ENCODE measurements around the gene SULT2B1.

The SULT2B1 gene

GRCh38 chr19:48634424-48635262 is 82.7 kb downstream of the SULT2B1 start:
- peak; percentile 86 for DNase-seq (ENCODE audit: low read depth)

GRCh38 chr19:48635263-48635965 is 83.4 kb downstream of the SULT2B1 start:
- DNase-seq (ENCODE audit: low read depth): no peak

GRCh38 chr19:48635966-48636858 is 84.2 kb downstream of the SULT2B1 start:
- DNase-seq (ENCODE audit: low read depth): no peak

- DNase-seq (ENCODE audit: low read depth): no peak
These were observed 85.0 kb downstream of the SULT2B1 start, which contains the start of gene DBP for GRCh38 chr19:48636859-48637448. Gene DBP, minus strand, starts transcription at chr19:48637379. Its CDS starts 385 bp downstream, at chr19:48636994.

- DNase-seq (ENCODE audit: low read depth): peak; percentile 98
These were observed 85.5 kb downstream of the SULT2B1 start for GRCh38 chr19:48637449-48637947.

GRCh38 chr19:48637948-48638830 is 86.2 kb downstream of the SULT2B1 start:
- peak; percentile 80 for DNase-seq (ENCODE audit: low read depth)

GRCh38 chr19:48638831-48639381 is 86.9 kb downstream of the SULT2B1 start:
- no peak for DNase-seq (ENCODE audit: low read depth)

- no peak for DNase-seq (ENCODE audit: low read depth)
These were observed 87.8 kb downstream of the SULT2B1 start for GRCh38 chr19:48639483-48640375.

GRCh38 chr19:48641850-48642249 is 89.9 kb downstream of the SULT2B1 start:
- DNase-seq (ENCODE audit: low read depth): no peak

GRCh38 chr19:48642862-48643261 is 90.9 kb downstream of the SULT2B1 start:
- no peak for DNase-seq (ENCODE audit: low read depth)

- no peak for DNase-seq (ENCODE audit: low read depth)
These were observed 92.4 kb downstream of the SULT2B1 start for GRCh38 chr19:48644355-48644754.

- DNase-seq (ENCODE audit: low read depth): no peak
These were observed 93.1 kb downstream of the SULT2B1 start for GRCh38 chr19:48644839-48645619.

GRCh38 chr19:48645620-48646000 is 93.6 kb downstream of the SULT2B1 start:
- no peak for DNase-seq (ENCODE audit: low read depth)

GRCh38 chr19:48646001-48646721 is 94.2 kb downstream of the SULT2B1 start, which contains the start of gene CA11:
Gene CA11, minus strand, starts transcription at chr19:48646187. Its CDS starts 555 bp downstream, at chr19:48645632.
- no peak for DNase-seq (ENCODE audit: low read depth)

GRCh38 chr19:48646722-48647216 is 94.8 kb downstream of the SULT2B1 start:
- DNase-seq (ENCODE audit: low read depth): no peak

GRCh38 chr19:48648134-48648533 is 96.2 kb downstream of the SULT2B1 start:
- no peak for DNase-seq (ENCODE audit: low read depth)
